ENCODE results near the gene GRIFIN. TPM values are rescaled to one million over a fixed set of nuclear protein-coding genes. Genes with fewer than 3 reads are reported as not detected.

Gene GRIFIN
- total RNA-seq, 1 donor from 2014 or later = not detected

- peaks cover 40% of the 10 kb centered on the region for H3K27me3 ChIP-seq (ENCODE audit: control insufficient read depth, insufficient read depth, low read length)
- TF ChIP-seq CTCF (IDR thresholded peaks at IDR 0.05; ENCODE audit: insufficient read depth, low read length, poor library complexity, severe bottlenecking) = no peak
- DNase-seq (ENCODE audit: low read depth) = no peak
Observed at GRCh38 chr7:2494191-2495130, 18.3 kb upstream of the GRIFIN start.

GRCh38 chr7:2493205-2494164, 17.3 kb upstream of the GRIFIN start:
- Histone ChIP-seq H3K27me3 (ENCODE audit: control insufficient read depth, insufficient read depth, low read length) (peaks cover 37% of the 10 kb centered on the region), H3K4me3 (ENCODE audit: low read depth, low read length) (no peak overlapping the region), H3K36me3 (ENCODE audit: control insufficient read depth, insufficient read depth, low read length) (no peaks in the 10 kb centered on the region)
- DNase-seq (ENCODE audit: low read depth) = no peak
- no peak for TF ChIP-seq CTCF (IDR thresholded peaks at IDR 0.05; ENCODE audit: insufficient read depth, low read length, poor library complexity, severe bottlenecking)

More at GRCh38 chr7:2494191-2495130, 18.3 kb upstream of the GRIFIN start:
- no peaks in the 10 kb centered on the region for H3K36me3 ChIP-seq (ENCODE audit: control insufficient read depth, insufficient read depth, low read length)
- H3K4me3 ChIP-seq (ENCODE audit: low read depth, low read length) = no peak overlapping the region

- Histone ChIP-seq H3K4me3 (ENCODE audit: low read depth, low read length) (no peak overlapping the region), H3K36me3 (ENCODE audit: control insufficient read depth, insufficient read depth, low read length) (no peaks in the 10 kb centered on the region), H3K27me3 (ENCODE audit: control insufficient read depth, insufficient read depth, low read length) (peaks cover 25% of the 10 kb centered on the region)
- TF ChIP-seq CTCF (IDR thresholded peaks at IDR 0.05; ENCODE audit: insufficient read depth, low read length, poor library complexity, severe bottlenecking) = no peak
- DNase-seq (ENCODE audit: low read depth) = no peak
Observed at GRCh38 chr7:2492038-2492437, 15.8 kb upstream of the GRIFIN start.

GRCh38 chr7:2490181-2490651, 14.0 kb upstream of the GRIFIN start:
- DNase-seq (ENCODE audit: low read depth) = no peak
- TF ChIP-seq CTCF (IDR thresholded peaks at IDR 0.05; ENCODE audit: insufficient read depth, low read length, poor library complexity, severe bottlenecking) = no peak
- Histone ChIP-seq H3K4me3 (ENCODE audit: low read depth, low read length) (no peak overlapping the region), H3K36me3 (ENCODE audit: control insufficient read depth, insufficient read depth, low read length) (no peaks in the 10 kb centered on the region), H3K27me3 (ENCODE audit: control insufficient read depth, insufficient read depth, low read length) (peaks cover 14% of the 10 kb centered on the region)

GRCh38 chr7:2488681-2489080, 12.5 kb upstream of the GRIFIN start:
- H3K36me3 ChIP-seq (ENCODE audit: control insufficient read depth, insufficient read depth, low read length) = no peaks in the 10 kb centered on the region

More at GRCh38 chr7:2488681-2489080, 12.5 kb upstream of the GRIFIN start:
- H3K27me3 ChIP-seq (ENCODE audit: control insufficient read depth, insufficient read depth, low read length) = peaks cover 7% of the 10 kb centered on the region
- no peak for DNase-seq (ENCODE audit: low read depth)
- no peak for TF ChIP-seq CTCF (IDR thresholded peaks at IDR 0.05; ENCODE audit: insufficient read depth, low read length, poor library complexity, severe bottlenecking)
- H3K4me3 ChIP-seq (ENCODE audit: low read depth, low read length) = no peak overlapping the region
